OCI-LY1 (cell line): ENCODE data around the gene ZFYVE27.

ENCODE experiments used
- EZH2 ChIP-seq: fragments of 200-600 bp; sonication (generic), shearing (Covaris generic); IDR thresholded peaks from 2 replicates; pipeline ENCODE4 v1.8.0; 2017; ENCODE audit warnings: borderline replicate concordance, mixed run types, mild to moderate bottlenecking, antibody characterized with exemption, low read length, moderate library complexity, mixed read lengths
- TF ChIP-seq, protein P1 (sequence below): fragments of 200-600 bp; sonication (generic), shearing (Covaris generic); IDR thresholded peaks from 2 replicates; pipeline ENCODE4 v1.5.1; 2017; ENCODE audit warnings: mild to moderate bottlenecking, antibody characterized with exemption, low read length, moderate library complexity, mixed read lengths

- TF ChIP-seq, protein P1, sequence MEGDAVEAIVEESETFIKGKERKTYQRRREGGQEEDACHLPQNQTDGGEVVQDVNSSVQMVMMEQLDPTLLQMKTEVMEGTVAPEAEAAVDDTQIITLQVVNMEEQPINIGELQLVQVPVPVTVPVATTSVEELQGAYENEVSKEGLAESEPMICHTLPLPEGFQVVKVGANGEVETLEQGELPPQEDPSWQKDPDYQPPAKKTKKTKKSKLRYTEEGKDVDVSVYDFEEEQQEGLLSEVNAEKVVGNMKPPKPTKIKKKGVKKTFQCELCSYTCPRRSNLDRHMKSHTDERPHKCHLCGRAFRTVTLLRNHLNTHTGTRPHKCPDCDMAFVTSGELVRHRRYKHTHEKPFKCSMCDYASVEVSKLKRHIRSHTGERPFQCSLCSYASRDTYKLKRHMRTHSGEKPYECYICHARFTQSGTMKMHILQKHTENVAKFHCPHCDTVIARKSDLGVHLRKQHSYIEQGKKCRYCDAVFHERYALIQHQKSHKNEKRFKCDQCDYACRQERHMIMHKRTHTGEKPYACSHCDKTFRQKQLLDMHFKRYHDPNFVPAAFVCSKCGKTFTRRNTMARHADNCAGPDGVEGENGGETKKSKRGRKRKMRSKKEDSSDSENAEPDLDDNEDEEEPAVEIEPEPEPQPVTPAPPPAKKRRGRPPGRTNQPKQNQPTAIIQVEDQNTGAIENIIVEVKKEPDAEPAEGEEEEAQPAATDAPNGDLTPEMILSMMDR: no peak
- TF ChIP-seq EZH2: no peak
Observed at GRCh38 chr10:97732052-97732359, 4.9 kb upstream of the ZFYVE27 start.
